ENCODE results near the gene MORN1. TPM values are rescaled to one million over a fixed set of nuclear protein-coding genes. Genes with fewer than 3 reads are reported as not detected.
A peak's percentile ranks its signal among the peaks of the same experiment; 100 is the strongest.

The MORN1 gene
- total and polyA plus RNA-seq, 2 experiments from 2014 or later = 4.5 to 9.4 TPM

DNA sequence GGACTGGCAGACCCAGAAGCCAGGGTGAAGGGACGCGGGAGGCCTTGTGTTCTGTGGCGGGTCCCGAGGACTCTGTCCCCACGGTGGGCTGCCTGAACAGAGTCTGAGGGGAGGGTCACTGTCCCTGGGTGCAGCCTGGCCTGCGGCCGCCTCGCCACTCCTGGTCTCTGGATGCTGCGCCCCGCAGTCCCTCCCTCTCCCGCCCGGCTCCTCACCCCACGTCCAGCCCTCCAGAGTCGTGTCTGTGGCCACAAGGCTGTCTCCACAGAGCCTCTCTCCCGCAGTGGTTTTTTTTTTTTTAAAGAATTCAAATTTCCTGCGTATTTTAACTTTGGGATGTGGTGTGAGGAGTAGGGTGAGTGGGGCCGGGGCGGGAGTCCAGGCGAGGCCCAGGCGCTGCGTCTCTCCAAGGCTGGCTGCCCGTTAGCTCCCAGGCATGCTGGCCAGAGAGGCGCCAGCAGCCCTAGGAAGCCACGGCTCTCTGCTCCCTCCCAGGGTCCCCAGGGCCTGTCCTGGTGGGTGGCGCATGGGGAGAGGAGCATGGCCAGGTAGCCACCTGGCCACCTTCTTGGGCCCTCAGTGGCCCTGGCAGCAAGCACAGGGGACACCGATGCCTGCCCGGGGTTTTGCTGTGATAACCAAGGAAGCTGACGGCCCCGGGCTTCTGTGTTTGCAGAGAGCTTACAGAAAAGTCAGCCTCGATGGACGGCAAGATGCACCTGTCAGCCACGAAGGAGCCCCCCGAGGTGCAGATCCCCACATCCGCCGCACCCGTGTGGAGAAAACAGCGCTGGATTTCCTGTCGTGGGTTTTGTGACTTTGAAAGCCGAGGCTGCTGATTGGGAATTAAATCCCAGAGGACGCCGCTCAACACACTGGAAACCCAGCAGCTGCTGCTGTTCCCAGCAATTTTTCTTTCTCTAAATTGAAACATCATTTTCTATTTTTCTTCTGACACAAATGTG, 72.8 kb downstream of the MORN1 start:
- 82% methylated on average over 37 of the region's 41 CpGs for WGBS (ENCODE audit: low lambda C conversion rate, missing lambda C conversion rate)

DNA sequence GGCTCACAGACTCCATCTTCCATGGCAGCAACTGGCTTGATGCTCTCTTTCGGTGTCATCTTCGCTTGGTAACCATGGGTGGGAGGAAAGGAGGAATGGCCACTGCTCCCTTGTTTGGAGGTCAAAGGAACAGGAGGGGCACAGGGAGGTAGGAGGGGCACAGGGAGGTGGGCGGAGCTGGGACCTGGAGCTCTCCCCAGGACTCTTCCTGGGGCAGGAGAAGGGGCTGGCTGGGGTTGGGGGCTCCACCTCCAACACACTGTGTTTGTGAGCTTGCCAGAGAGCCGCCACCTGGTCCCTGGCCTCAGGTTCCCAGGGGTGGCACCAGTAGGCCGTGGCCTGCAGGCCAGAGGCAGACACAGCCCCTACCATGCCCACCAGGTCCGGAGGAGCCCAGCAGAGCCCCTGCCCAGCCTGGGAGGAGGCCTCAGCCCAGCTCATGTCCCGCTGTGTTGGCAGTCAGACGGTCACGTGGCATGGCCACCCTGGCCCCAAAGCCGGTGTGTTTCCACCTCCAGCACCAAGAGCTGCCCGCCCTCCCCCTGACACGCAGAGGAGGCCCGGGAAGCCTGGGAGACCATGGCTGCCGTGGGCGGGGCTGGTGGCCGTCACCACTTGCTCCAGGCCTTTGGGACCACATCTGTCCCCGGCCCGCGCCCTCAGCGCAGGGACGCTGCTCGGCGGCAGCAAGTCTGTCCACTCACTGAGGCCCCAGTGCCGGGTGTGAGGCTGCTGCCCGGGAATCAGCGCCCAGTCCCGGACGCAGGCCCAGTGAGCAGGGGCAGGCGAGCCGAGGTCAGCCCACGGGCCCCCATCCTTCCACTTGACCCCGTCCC, 73.9 kb downstream of the MORN1 start:
- Histone ChIP-seq H3K9me3 (ENCODE audit: low read depth) (no peaks in the 10 kb centered on the region), H3K9me2 (replicated peaks; ENCODE audit: insufficient read depth) (no peaks in the 10 kb centered on the region), H2AFZ (no peak overlapping the region), H3K27me3 (no peaks in the 10 kb centered on the region), H3K4me3 (no peak overlapping the region), H3K4me2 (no peak overlapping the region), H4K20me1 (ENCODE audit: insufficient read depth, poor library complexity, severe bottlenecking) (no peaks in the 10 kb centered on the region), H3K4me1 (ENCODE audit: insufficient read depth) (peaks cover 44% of the 10 kb centered on the region), H3K36me3 (replicated peaks; ENCODE audit: insufficient read depth, low read depth) (no peaks in the 10 kb centered on the region), H3K27ac (peak overlapping the region; percentile 99), H3K79me2 (no peaks in the 10 kb centered on the region)
- WGBS (ENCODE audit: low lambda C conversion rate, missing lambda C conversion rate) = 94% methylated on average over 31 of the region's 32 CpGs
- no peak for DNase-seq (ENCODE audit: low spot score)
- TF ChIP-seq EZH2 (IDR thresholded peaks at IDR 0.05; ENCODE audit: borderline replicate concordance) (no peak), EZH2phosphoT487 (IDR thresholded peaks at IDR 0.05; ENCODE audit: low read depth, severe bottlenecking, unreplicated experiment) (no peak)
- TF ChIP-seq, protein P1, sequence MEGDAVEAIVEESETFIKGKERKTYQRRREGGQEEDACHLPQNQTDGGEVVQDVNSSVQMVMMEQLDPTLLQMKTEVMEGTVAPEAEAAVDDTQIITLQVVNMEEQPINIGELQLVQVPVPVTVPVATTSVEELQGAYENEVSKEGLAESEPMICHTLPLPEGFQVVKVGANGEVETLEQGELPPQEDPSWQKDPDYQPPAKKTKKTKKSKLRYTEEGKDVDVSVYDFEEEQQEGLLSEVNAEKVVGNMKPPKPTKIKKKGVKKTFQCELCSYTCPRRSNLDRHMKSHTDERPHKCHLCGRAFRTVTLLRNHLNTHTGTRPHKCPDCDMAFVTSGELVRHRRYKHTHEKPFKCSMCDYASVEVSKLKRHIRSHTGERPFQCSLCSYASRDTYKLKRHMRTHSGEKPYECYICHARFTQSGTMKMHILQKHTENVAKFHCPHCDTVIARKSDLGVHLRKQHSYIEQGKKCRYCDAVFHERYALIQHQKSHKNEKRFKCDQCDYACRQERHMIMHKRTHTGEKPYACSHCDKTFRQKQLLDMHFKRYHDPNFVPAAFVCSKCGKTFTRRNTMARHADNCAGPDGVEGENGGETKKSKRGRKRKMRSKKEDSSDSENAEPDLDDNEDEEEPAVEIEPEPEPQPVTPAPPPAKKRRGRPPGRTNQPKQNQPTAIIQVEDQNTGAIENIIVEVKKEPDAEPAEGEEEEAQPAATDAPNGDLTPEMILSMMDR (IDR thresholded peaks at IDR 0.05; ENCODE audit: poor library complexity) = no peak

More for the DNA sequence above, 72.8 kb downstream of the MORN1 start:
- TF ChIP-seq EZH2 (IDR thresholded peaks at IDR 0.05; ENCODE audit: borderline replicate concordance) (no peak), EZH2phosphoT487 (IDR thresholded peaks at IDR 0.05; ENCODE audit: low read depth, severe bottlenecking, unreplicated experiment) (no peak)
- TF ChIP-seq, protein P1 (IDR thresholded peaks at IDR 0.05; ENCODE audit: poor library complexity) = no peak
- DNase-seq (ENCODE audit: low spot score) = no peak
- no peaks in the 10 kb centered on the region for H3K27me3 ChIP-seq
- no peaks in the 10 kb centered on the region for H3K9me3 ChIP-seq (ENCODE audit: low read depth)
- H2AFZ ChIP-seq = no peak overlapping the region
- H3K4me2 ChIP-seq = no peak overlapping the region
- H3K4me3 ChIP-seq = no peak overlapping the region
- peaks cover 52% of the 10 kb centered on the region for H3K4me1 ChIP-seq (ENCODE audit: insufficient read depth)
- H3K36me3 ChIP-seq (replicated peaks; ENCODE audit: insufficient read depth, low read depth) = no peaks in the 10 kb centered on the region
- H3K79me2 ChIP-seq = no peaks in the 10 kb centered on the region
- H3K9me2 ChIP-seq (replicated peaks; ENCODE audit: insufficient read depth) = no peaks in the 10 kb centered on the region
- peak overlapping the region; percentile 37 for H3K27ac ChIP-seq
- H4K20me1 ChIP-seq (ENCODE audit: insufficient read depth, poor library complexity, severe bottlenecking) = no peaks in the 10 kb centered on the region

DNA sequence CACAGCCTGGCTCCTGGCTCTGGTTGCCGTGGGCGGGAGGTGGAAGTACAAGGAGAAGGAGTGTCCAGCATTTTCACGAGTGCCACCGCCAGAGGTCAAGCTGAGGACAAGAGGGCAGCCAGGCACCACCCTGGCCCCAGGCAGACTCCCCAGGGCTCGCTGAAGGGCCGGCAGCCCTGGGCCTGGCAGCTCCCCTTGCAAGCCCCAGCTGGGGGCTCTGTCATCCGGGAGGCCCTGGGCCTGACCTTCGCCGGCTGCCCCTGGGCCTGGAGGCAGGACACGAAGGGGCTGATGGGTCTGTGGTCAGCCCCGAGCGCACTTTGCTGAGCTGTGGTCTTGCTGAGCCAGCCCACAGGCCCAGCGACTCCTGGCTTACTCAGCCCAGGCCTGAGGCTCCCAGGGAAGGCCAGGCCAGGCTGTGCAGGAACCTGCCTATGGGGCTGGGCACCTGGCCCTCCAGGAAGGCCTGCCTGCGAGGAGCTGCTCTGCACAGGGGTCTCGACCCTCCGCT, 74.8 kb downstream of the MORN1 start:
- H3K27me3 ChIP-seq = no peaks in the 10 kb centered on the region
- no peaks in the 10 kb centered on the region for H3K9me2 ChIP-seq (replicated peaks; ENCODE audit: insufficient read depth)
- no peak overlapping the region for H3K4me2 ChIP-seq
- no peak overlapping the region for H2AFZ ChIP-seq
- no peaks in the 10 kb centered on the region for H3K9me3 ChIP-seq (ENCODE audit: low read depth)
- 71% methylated on average over 16 of the region's 16 CpGs for WGBS (ENCODE audit: low lambda C conversion rate, missing lambda C conversion rate)
- DNase-seq (ENCODE audit: low spot score) = no peak
- no peaks in the 10 kb centered on the region for H4K20me1 ChIP-seq (ENCODE audit: insufficient read depth, poor library complexity, severe bottlenecking)
- H3K79me2 ChIP-seq = no peaks in the 10 kb centered on the region
- peaks cover 47% of the 10 kb centered on the region for H3K4me1 ChIP-seq (ENCODE audit: insufficient read depth)
- peak overlapping the region; percentile 99 for H3K27ac ChIP-seq
- H3K4me3 ChIP-seq = no peak overlapping the region
- no peaks in the 10 kb centered on the region for H3K36me3 ChIP-seq (replicated peaks; ENCODE audit: insufficient read depth, low read depth)
- no peak for TF ChIP-seq EZH2phosphoT487 (IDR thresholded peaks at IDR 0.05; ENCODE audit: low read depth, severe bottlenecking, unreplicated experiment)
- TF ChIP-seq, protein P1 (IDR thresholded peaks at IDR 0.05; ENCODE audit: poor library complexity) = no peak
- TF ChIP-seq EZH2 (IDR thresholded peaks at IDR 0.05; ENCODE audit: borderline replicate concordance) = no peak

Data from hepatocyte (in vitro differentiated cells).